GM19467 (cell line): ENCODE data around the gene TAS2R19.

Source experiments
- ATAC-seq: cut with Tn5 transposase; IDR thresholded peaks from one replicate; pipeline ENCODE4 v1.9.1; 2021; ENCODE audit warnings: mild to moderate bottlenecking, moderate library complexity; ENCODE audit not compliant: unreplicated experiment

Gene TAS2R19

DNA sequence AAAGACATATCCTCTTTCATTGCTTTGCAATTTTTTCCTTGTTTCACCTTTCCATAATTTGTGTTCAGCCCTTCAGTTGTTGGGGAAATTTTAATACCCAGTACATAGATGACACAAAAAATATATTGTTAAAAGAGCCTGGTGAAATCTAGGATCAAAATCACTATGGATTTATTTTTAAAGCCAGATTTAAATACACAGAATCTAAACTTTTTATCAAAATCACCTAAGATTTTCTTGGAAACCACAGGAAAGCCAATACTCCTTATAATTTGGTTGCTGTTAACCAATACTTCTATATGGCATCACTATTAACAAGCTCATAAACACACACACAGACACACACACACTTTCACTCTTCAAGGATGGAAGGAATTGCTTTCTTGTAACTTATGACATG, 24.2 kb downstream of the TAS2R19 start, which contains the start of gene TAS2R20:
TAS2R20 (minus strand) TSS at position 101 of the 400 bp plus-strand sequence. CDS start 429 bp downstream, outside the sequence.
- no peak for ATAC-seq

- ATAC-seq, result no peak
These were observed 28.1 kb downstream of the TAS2R19 start for GRCh38 chr12:10994307-10994706.

DNA sequence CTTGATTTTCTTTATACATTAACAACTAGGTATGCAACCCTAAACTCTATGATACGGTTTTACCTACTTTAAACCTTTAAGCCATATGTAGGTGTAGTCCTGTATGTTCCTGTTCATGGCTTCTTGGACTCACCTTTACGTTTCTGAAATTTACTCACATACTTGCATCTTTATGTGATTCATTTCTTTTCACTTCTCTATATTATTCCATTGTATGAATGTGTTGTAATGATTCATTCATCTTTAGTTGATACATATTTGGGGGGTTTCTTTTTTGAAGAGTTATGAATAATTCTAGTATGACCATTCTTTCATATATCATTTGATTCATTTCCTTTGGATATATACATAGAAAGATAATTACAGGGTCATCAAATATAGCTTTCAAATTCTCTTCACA, 33.3 kb downstream of the TAS2R19 start:
- ATAC-seq, result no peak

GRCh38 chr12:10986812-10987211, 35.6 kb downstream of the TAS2R19 start, which contains the start of gene TAS2R50:
TAS2R50 (minus strand) TSS chr12:10986912; CDS start chr12:10986860, 52 bp downstream.
- ATAC-seq, result no peak

- ATAC-seq, result no peak
These were observed 40.2 kb downstream of the TAS2R19 start for GRCh38 chr12:10982244-10982643.

DNA sequence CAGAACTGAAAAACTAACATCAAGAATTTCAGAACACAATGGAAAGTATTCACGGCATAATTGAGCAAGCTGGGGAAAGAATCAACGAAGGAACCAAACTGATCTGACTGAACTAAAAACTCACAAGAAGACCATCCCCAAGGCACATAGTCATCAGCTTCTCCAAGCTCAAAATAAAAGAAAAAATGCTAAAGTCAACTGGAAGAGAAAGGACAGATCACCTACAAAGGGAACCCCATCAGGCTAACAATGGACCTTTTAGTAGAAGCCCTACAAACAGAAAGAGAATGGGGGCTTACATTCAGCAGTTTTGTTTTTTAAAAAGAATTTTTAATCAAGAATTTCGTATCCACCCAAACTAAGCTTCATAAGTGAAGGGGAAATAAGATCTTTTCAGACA, 47.5 kb downstream of the TAS2R19 start:
- ATAC-seq, result no peak
